NCI-H2227 (cell line): ENCODE results near the gene B4GALNT2.
A peak's percentile ranks its signal among the peaks of the same experiment; 100 is the strongest.

Experiments used
- DNase-seq: peaks from one replicate; lab custom pipeline; 2025; ENCODE audit not compliant: unreplicated experiment; lab: John Stamatoyannopoulos, UW

The B4GALNT2 gene

GRCh38 chr17:49210158-49211029, 77.8 kb downstream of the B4GALNT2 start, which contains the start of the genes ABI3 and GNGT2:
Gene ABI3, plus strand, starts transcription at chr17:49210707. Its CDS starts 18 bp downstream, at chr17:49210725.
Gene GNGT2, minus strand, starts transcription at chr17:49210574. Its CDS starts 3,152 bp downstream, at chr17:49207422.
- no peak for DNase-seq

GRCh38 chr17:49213399-49213798, 80.8 kb downstream of the B4GALNT2 start:
- no peak for DNase-seq

- no peak for DNase-seq
These were observed 81.3 kb downstream of the B4GALNT2 start for GRCh38 chr17:49213847-49214246.

GRCh38 chr17:49214676-49215360, 82.2 kb downstream of the B4GALNT2 start:
- no peak for DNase-seq

- no peak for DNase-seq
These were observed 83.9 kb downstream of the B4GALNT2 start for GRCh38 chr17:49216482-49216881.

GRCh38 chr17:49216953-49217650, 84.5 kb downstream of the B4GALNT2 start:
- DNase-seq: no peak

GRCh38 chr17:49217651-49218413, 85.3 kb downstream of the B4GALNT2 start:
- no peak for DNase-seq

- DNase-seq: no peak
These were observed 86.7 kb downstream of the B4GALNT2 start for GRCh38 chr17:49218941-49219913.

- DNase-seq: no peak
These were observed 87.4 kb downstream of the B4GALNT2 start for GRCh38 chr17:49219987-49220386.

GRCh38 chr17:49223168-49223516, 90.6 kb downstream of the B4GALNT2 start:
- no peak for DNase-seq

GRCh38 chr17:49223517-49224197, 91.1 kb downstream of the B4GALNT2 start:
- peak; percentile 63 for DNase-seq

GRCh38 chr17:49224198-49224996, 91.8 kb downstream of the B4GALNT2 start:
- DNase-seq: peak; percentile 57

GRCh38 chr17:49224997-49225337, 92.4 kb downstream of the B4GALNT2 start:
- DNase-seq: no peak

GRCh38 chr17:49225554-49226236, 93.1 kb downstream of the B4GALNT2 start:
- no peak for DNase-seq
